ENCODE measurements around the gene CCR7. TPM values are rescaled to one million over a fixed set of nuclear protein-coding genes. Genes with fewer than 3 reads are reported as not detected.

CCR7 gene
- total and polyA plus RNA-seq, 2 of the 8 experiments (the other 6 are each of a cell fraction or from before 2014, with no cell fraction given): 0.12 to 0.17 TPM

DNA sequence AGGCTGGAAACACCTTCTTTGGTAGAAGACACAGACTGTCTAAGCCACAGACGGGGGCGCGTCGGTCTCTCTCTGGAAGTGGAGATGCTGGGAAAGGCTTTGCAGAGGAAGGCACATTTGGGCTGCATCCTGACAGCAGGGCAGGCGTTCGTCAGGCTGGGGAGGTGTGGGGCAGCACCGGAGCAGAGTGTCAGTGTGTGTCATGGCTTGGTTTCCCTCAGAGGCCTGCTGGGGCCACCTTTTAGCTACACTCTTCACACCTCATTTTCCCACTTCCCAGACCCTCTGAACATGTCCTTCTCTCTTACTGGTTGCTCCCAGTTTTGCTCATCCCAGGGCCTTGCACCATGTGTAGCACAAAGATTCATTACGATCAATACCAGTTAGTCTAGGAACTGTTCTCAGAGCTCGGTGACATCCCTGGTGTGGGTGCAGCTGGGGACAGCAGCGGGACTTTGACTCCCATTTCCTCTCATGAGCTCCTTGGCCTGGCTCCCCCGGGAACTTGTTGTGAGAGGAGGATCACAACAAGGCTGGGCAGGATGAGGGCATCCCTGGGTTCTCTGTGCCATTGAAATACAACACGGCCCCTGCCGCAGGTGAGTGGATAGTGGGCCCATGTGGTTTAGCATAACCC is 49.3 kb upstream of the CCR7 start (continued):
- TF ChIP-seq ZNF274 (IDR thresholded peaks at IDR 0.05; ENCODE audit: borderline replicate concordance, extremely low read depth, low read length): no peak
- no peak for TF ChIP-seq TCF12 (IDR thresholded peaks at IDR 0.05; ENCODE audit: low read depth, low read length)
- TF ChIP-seq, protein P1, sequence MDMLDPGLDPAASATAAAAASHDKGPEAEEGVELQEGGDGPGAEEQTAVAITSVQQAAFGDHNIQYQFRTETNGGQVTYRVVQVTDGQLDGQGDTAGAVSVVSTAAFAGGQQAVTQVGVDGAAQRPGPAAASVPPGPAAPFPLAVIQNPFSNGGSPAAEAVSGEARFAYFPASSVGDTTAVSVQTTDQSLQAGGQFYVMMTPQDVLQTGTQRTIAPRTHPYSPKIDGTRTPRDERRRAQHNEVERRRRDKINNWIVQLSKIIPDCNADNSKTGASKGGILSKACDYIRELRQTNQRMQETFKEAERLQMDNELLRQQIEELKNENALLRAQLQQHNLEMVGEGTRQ (IDR thresholded peaks at IDR 0.05; ENCODE audit: low read length): no peak
- no peak for TF ChIP-seq MAFK (IDR thresholded peaks at IDR 0.05; ENCODE audit: low read depth, low read length)
- no peak for TF ChIP-seq SIRT6 (IDR thresholded peaks at IDR 0.05; ENCODE audit: low read length)
